Caco-2 (cell line): ENCODE results near the gene LRP3. TPM values are rescaled to one million over a fixed set of nuclear protein-coding genes. Genes with fewer than 3 reads are reported as not detected.

Experiments
- BruUV-seq: library from RNA; stranded (reverse); fragments of 400-500 nt; replicated peaks from 2 replicates; lab custom pipeline; 2021; lab: Mats Ljungman, UMichigan
- CTCF ChIA-PET: fragments of 300-600 bp; sonication (Branson Sonifier 250); formaldehyde crosslinking; loops from one replicate; lab custom pipeline; 2022; ENCODE audit warnings: antibody characterized with exemption; lab: Charles Lee
- POLR2A ChIA-PET: fragments of 300-600 bp; sonication (Branson Sonifier 250); formaldehyde crosslinking; loops from one replicate; lab custom pipeline; 2022; ENCODE audit warnings: antibody characterized with exemption; lab: Charles Lee
- DNase-seq, 2 experiments: peaks; one replicate each; pipeline versions ENCODE4 v3.0.0 to v3.0.0-alpha.2; 2020 to 2022
- H3K27me3 ChIP-seq: replicated peaks from 2 replicates; pipeline ENCODE4 v1.6.0; 2011; ENCODE audit warnings: low read length; ENCODE audit not compliant: control insufficient read depth, insufficient read depth
- H3K36me3 ChIP-seq: 2 replicates; pipeline ENCODE4 v1.5.1; 2011; ENCODE audit warnings: low read length; ENCODE audit not compliant: control insufficient read depth, insufficient read depth
- H3K4me1 ChIP-seq: fragments of 250-450 bp; sonication (Bioruptor Pico); 2 replicates; pipeline ENCODE4 v1.5.1; 2020; ENCODE audit warnings: mild to moderate bottlenecking
- H3K4me3 ChIP-seq: 2 replicates; pipeline ENCODE4 v1.5.1; 2011; ENCODE audit warnings: low read depth, mild to moderate bottlenecking, control low read depth, low read length
- H3K9me3 ChIP-seq: fragments of 250-450 bp; sonication (Bioruptor Pico); 2 replicates; pipeline ENCODE4 v1.5.1; 2020; ENCODE audit warnings: mild to moderate bottlenecking, moderate library complexity
- H3K27ac Mint-ChIP-seq: one replicate; pipeline ENCODE4 v1.8.0; 2022; ENCODE audit warnings: mixed read lengths; ENCODE audit not compliant: unreplicated experiment
- H3K27me3 Mint-ChIP-seq: one replicate; pipeline ENCODE4 v1.8.0; 2022; ENCODE audit warnings: mixed read lengths; ENCODE audit not compliant: insufficient read depth, unreplicated experiment
- H3K36me3 Mint-ChIP-seq: one replicate; pipeline ENCODE4 v1.8.0; 2022; ENCODE audit warnings: mild to moderate bottlenecking, mixed read lengths; ENCODE audit not compliant: insufficient read depth, unreplicated experiment
- H3K4me1 Mint-ChIP-seq: one replicate; pipeline ENCODE4 v1.8.0; 2022; ENCODE audit warnings: low read depth, mixed read lengths; ENCODE audit not compliant: unreplicated experiment
- H3K4me3 Mint-ChIP-seq: one replicate; pipeline ENCODE4 v1.8.0; 2022; ENCODE audit warnings: mild to moderate bottlenecking, moderate library complexity, mixed read lengths; ENCODE audit not compliant: unreplicated experiment
- H3K9me3 Mint-ChIP-seq: one replicate; pipeline ENCODE4 v1.8.0; 2022; ENCODE audit warnings: mixed read lengths; ENCODE audit not compliant: unreplicated experiment
- intact Hi-C: fragments of 100-400 bp; cut with micrococcal nuclease; formaldehyde crosslinking; loops from one replicate; pipeline ENCODE4 v1.10.0; 2022; ENCODE audit not compliant: unreplicated experiment
- total RNA-seq: library from RNA; stranded (reverse); gene quantifications from 2 replicates; pipeline ENCODE4 v1.2.3, GENCODE V29; 2022
- TF ChIP-seq, protein P1 (sequence below), 2 experiments: fragments of 200-600 bp in 1 of 2; IDR thresholded peaks; 1 replicate in 1 of 2; 2 replicates in 1 of 2; pipeline versions ENCODE4 v1.5.1 to v1.8.0; 2011 to 2022; ENCODE audit warnings: antibody characterized with exemption in 1 of 2, control low read depth in 1 of 2, inconsistent platforms in 1 of 2, low read depth in 1 of 2, low read length in 1 of 2, mild to moderate bottlenecking in 1 of 2, moderate library complexity in 1 of 2; ENCODE audit not compliant: insufficient read depth in 1 of 2, severe bottlenecking in 1 of 2, unreplicated experiment in 1 of 2

LRP3 gene
- total RNA-seq, 1 experiment from 2014 or later: 22.8 TPM

DNA sequence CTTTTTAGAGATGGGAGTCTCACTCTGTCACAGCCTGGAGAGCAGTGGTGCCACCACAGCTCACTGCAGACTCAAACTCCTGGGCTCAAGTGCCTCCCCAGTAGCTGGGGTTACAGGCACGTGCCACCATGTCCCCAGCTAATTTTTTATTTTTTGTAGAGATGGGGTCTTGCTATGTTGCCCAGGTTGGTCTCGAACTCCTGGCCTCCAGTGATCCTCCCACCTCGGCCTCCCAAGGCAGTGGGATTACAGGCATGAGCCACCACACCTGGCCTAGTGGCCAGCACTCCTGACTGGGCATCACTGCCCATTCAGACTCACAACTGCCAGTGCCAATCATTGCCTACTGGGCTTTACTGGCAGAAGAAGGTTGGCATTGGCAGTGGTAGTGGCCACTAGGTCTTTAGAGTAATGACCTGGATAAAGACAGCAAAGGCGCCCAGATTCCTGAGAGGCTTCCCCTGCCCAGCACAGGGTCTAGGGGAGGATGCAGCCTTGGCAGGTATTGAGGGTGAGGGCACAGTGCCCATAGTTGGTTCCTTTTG lies 58.4 kb downstream of the LRP3 start:
- Mint-ChIP-seq H3K36me3 (no peaks in the 10 kb centered on the region), H3K4me1 (no peaks in the 10 kb centered on the region), H3K27ac (no peak overlapping the region), H3K4me3 (no peak overlapping the region), H3K27me3 (no peaks in the 10 kb centered on the region), H3K9me3 (no peaks in the 10 kb centered on the region)
- H3K36me3 ChIP-seq: no peaks in the 10 kb centered on the region
- ChIA-PET POLR2A (no interaction called here), CTCF (no interaction called here)
- intact Hi-C loops: no loop called here
- peaks cover 3% of the 10 kb centered on the region for H3K9me3 ChIP-seq
- no peaks in the 10 kb centered on the region for H3K27me3 ChIP-seq
- DNase-seq: no peak
- TF ChIP-seq, protein P1, sequence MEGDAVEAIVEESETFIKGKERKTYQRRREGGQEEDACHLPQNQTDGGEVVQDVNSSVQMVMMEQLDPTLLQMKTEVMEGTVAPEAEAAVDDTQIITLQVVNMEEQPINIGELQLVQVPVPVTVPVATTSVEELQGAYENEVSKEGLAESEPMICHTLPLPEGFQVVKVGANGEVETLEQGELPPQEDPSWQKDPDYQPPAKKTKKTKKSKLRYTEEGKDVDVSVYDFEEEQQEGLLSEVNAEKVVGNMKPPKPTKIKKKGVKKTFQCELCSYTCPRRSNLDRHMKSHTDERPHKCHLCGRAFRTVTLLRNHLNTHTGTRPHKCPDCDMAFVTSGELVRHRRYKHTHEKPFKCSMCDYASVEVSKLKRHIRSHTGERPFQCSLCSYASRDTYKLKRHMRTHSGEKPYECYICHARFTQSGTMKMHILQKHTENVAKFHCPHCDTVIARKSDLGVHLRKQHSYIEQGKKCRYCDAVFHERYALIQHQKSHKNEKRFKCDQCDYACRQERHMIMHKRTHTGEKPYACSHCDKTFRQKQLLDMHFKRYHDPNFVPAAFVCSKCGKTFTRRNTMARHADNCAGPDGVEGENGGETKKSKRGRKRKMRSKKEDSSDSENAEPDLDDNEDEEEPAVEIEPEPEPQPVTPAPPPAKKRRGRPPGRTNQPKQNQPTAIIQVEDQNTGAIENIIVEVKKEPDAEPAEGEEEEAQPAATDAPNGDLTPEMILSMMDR (IDR thresholded peaks at IDR 0.05; ENCODE audit: insufficient read depth in 1 of 2, low read depth in 1 of 2, low read length in 1 of 2, severe bottlenecking in 1 of 2, unreplicated experiment in 1 of 2): no peak
- no TSS peak for BruUV-seq
- peaks cover 17% of the 10 kb centered on the region; the same call in 1 of the 2 replicates for H3K4me1 ChIP-seq
- H3K4me3 ChIP-seq: no peak overlapping the region

DNA sequence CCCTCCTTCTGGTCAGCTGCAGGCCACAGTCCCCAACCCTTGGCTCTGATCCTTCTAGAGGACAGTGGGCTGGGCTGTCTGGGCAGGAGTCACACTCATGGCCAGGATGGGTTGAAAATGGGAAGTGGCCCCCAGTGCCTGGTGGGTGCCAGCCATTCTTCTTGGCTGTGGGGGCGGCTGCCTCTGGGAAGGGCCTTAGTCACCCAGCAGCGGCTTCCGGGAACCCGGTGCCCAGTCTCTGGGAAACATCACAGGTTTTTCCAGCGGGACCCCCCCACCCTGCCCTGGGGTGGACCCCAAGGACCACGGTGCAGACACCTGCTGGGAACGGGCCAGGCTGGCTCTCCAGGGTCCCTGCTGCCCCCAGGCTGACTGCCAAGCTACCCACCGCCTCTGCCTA lies 58.8 kb downstream of the LRP3 start:
- ChIA-PET CTCF (no interaction called here), POLR2A (no interaction called here)
- Mint-ChIP-seq H3K27me3 (no peaks in the 10 kb centered on the region), H3K36me3 (no peaks in the 10 kb centered on the region), H3K4me3 (no peak overlapping the region), H3K27ac (no peak overlapping the region), H3K4me1 (no peaks in the 10 kb centered on the region), H3K9me3 (peaks cover 1% of the 10 kb centered on the region)
- Histone ChIP-seq H3K4me3 (no peak overlapping the region), H3K36me3 (no peaks in the 10 kb centered on the region), H3K27me3 (no peaks in the 10 kb centered on the region), H3K9me3 (peaks cover 6% of the 10 kb centered on the region), H3K4me1 (peaks cover 13% of the 10 kb centered on the region; the same call in 1 of the 2 replicates)
- DNase-seq: no peak
- no TSS peak for BruUV-seq
- TF ChIP-seq, protein P1 (IDR thresholded peaks at IDR 0.05; ENCODE audit: insufficient read depth in 1 of 2, low read depth in 1 of 2, low read length in 1 of 2, severe bottlenecking in 1 of 2, unreplicated experiment in 1 of 2): no peak
- intact Hi-C loops: no loop called here

DNA sequence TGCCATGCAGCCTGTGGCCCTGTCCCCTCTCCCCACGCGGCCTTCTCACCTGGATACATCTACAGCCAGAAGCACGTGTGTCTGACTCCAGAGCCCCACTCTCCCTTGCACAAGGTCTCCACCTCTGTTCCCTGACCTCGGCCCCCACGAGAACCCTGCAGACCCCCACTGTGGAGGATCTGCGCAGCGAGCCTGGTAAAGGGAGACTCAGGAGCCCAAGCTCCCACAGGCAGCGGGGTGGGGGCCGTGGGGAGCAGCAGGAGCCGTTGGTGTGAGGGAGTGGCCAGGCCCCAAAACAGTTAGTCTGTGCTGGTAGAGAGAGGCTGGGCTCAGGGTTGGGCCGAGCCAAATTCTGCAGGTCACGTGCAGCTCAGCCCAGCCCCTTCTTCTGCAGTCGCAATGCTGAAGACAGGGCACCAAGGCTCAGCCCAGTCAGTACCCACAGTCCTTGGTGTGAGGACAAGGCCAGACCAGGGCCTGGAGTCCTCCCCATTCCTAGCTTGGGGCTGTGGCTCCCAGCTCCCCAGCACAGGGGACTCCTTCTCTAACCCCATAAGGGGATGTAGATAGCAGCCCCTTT lies 60.2 kb downstream of the LRP3 start:
- BruUV-seq: no TSS peak
- no peak overlapping the region for H3K4me3 ChIP-seq
- Mint-ChIP-seq H3K9me3 (peaks cover 10% of the 10 kb centered on the region), H3K4me3 (no peak overlapping the region), H3K27me3 (no peaks in the 10 kb centered on the region), H3K4me1 (no peaks in the 10 kb centered on the region), H3K36me3 (no peaks in the 10 kb centered on the region), H3K27ac (no peak overlapping the region)
- no peaks in the 10 kb centered on the region for H3K27me3 ChIP-seq
- H3K36me3 ChIP-seq: no peaks in the 10 kb centered on the region
- H3K9me3 ChIP-seq: peaks cover 10% of the 10 kb centered on the region
- ChIA-PET POLR2A (no interaction called here), CTCF (no interaction called here)
- H3K4me1 ChIP-seq: peaks cover 1% of the 10 kb centered on the region; the same call in 1 of the 2 replicates
- no peak for DNase-seq
- intact Hi-C loops: no loop called here
- TF ChIP-seq, protein P1 (IDR thresholded peaks at IDR 0.05; ENCODE audit: insufficient read depth in 1 of 2, low read depth in 1 of 2, low read length in 1 of 2, severe bottlenecking in 1 of 2, unreplicated experiment in 1 of 2): no peak
